Erythroblast (primary cell): Measurements from ENCODE around the gene ITGA2B.

Experiments
- GATA1 ChIP-seq: IDR thresholded peaks from 2 replicates; pipeline ENCODE4 v1.6.1; 2011; ENCODE audit warnings: low read depth, mild to moderate bottlenecking, control low read depth, low read length, moderate library complexity
- POLR2A ChIP-seq: IDR thresholded peaks from 2 replicates; pipeline ENCODE4 v1.6.1; 2011; ENCODE audit warnings: mild to moderate bottlenecking, low read length

GRCh38 chr17:44414394-44415155, 25.1 kb upstream of the ITGA2B start:
- no peak for TF ChIP-seq POLR2A
- no peak for TF ChIP-seq GATA1
